Measurements from ENCODE around the gene KCTD11. TPM values are rescaled to one million over a fixed set of nuclear protein-coding genes. Genes with fewer than 3 reads are reported as not detected.

Gene KCTD11
- total and polyA plus RNA-seq, 8 donors = 0.58 to 14.1 (median 6.4) TPM

GRCh38 chr17:7328009-7328408 is 24.0 kb upstream of the KCTD11 start:
- Histone ChIP-seq H3K4me3 (peak overlapping the region in 2 of 4 donors; percentile 97 to 99), H3K36me3 (peaks cover 16 to 44% (median 39%) of the 10 kb centered on the region in 4 donors), H3K4me1 (peaks cover 12 to 34% (median 29%) of the 10 kb centered on the region in 4 donors), H3K27ac (peak overlapping the region in 3 of 5 donors; percentile 10 to 95 (median 94)), H3K27me3 (no peaks in the 10 kb centered on the region), H3K9me3 (no peaks in the 10 kb centered on the region)
- no peak for DNase-seq
- TF ChIP-seq, protein P1, sequence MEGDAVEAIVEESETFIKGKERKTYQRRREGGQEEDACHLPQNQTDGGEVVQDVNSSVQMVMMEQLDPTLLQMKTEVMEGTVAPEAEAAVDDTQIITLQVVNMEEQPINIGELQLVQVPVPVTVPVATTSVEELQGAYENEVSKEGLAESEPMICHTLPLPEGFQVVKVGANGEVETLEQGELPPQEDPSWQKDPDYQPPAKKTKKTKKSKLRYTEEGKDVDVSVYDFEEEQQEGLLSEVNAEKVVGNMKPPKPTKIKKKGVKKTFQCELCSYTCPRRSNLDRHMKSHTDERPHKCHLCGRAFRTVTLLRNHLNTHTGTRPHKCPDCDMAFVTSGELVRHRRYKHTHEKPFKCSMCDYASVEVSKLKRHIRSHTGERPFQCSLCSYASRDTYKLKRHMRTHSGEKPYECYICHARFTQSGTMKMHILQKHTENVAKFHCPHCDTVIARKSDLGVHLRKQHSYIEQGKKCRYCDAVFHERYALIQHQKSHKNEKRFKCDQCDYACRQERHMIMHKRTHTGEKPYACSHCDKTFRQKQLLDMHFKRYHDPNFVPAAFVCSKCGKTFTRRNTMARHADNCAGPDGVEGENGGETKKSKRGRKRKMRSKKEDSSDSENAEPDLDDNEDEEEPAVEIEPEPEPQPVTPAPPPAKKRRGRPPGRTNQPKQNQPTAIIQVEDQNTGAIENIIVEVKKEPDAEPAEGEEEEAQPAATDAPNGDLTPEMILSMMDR (IDR thresholded peaks at IDR 0.05) = no peak
- TF ChIP-seq EP300 (IDR thresholded peaks at IDR 0.05) (no peak), POLR2A (IDR thresholded peaks at IDR 0.05) (no peak), POLR2AphosphoS5 (IDR thresholded peaks at IDR 0.05) (no peak)
- intact Hi-C loops (cut with DNase I; ENCODE audit: low total_unique reads) = no loop called here
- WGBS, 5 donors = 41 to 70% (median 52%) methylated on average over 1 of the region's 1 CpG

GRCh38 chr17:7328840-7329373 is 23.1 kb upstream of the KCTD11 start, which contains the start of gene NEURL4:
Gene NEURL4 (minus strand): TSS chr17:7329335. CDS start chr17:7329312, 23 bp downstream.
- intact Hi-C loops (cut with DNase I; ENCODE audit: low total_unique reads) = no loop called here
- no peak for DNase-seq
- WGBS, 5 donors = 0 to 2% (median 1%) methylated on average over 23 to 50 of the region's 50 CpGs
- H3K9me3 ChIP-seq = no peaks in the 10 kb centered on the region
- peaks cover 0 to 5% (median 0%) of the 10 kb centered on the region in 3 donors for H3K27me3 ChIP-seq
- peak within 1 kb of the TSS; percentile 89 to 99 (median 97) for H3K4me3 ChIP-seq
- H3K36me3 ChIP-seq = peaks cover 7 to 35% (median 30%) of the 10 kb centered on the region in 4 donors
- H3K4me1 ChIP-seq = peaks cover 12 to 34% (median 28%) of the 10 kb centered on the region in 4 donors
- peak within 1 kb of the TSS; percentile 81 to 95 (median 94) for H3K27ac ChIP-seq
- TF ChIP-seq, protein P1 (IDR thresholded peaks at IDR 0.05) = no peak
- TF ChIP-seq EP300 (IDR thresholded peaks at IDR 0.05) = no peak

- Histone ChIP-seq H3K4me1 (peaks cover 12 to 29% (median 26%) of the 10 kb centered on the region in 4 donors), H3K4me3 (peak overlapping the region; percentile 89 to 99 (median 97)), H3K27ac (peak overlapping the region; percentile 81 to 95 (median 94)), H3K27me3 (peaks cover 0 to 9% (median 0%) of the 10 kb centered on the region in 3 donors), H3K9me3 (no peaks in the 10 kb centered on the region), H3K36me3 (peaks cover 5 to 29% (median 24%) of the 10 kb centered on the region in 4 donors)
- 0 to 1% (median 0%) methylated on average over 40 to 43 of the region's 43 CpGs for WGBS, 5 donors
- intact Hi-C loops (cut with DNase I; ENCODE audit: low total_unique reads) = no loop called here
- peak; percentile 98 to 100 for DNase-seq
- TF ChIP-seq POLR2AphosphoS5 (IDR thresholded peaks at IDR 0.05) (peak; percentile 63 to 92 (median 88)), EP300 (IDR thresholded peaks at IDR 0.05) (no peak), POLR2A (IDR thresholded peaks at IDR 0.05) (peak in 1 of 4 donors; percentile 32)
- TF ChIP-seq, protein P1 (IDR thresholded peaks at IDR 0.05) = peak in 1 of 7 experiments; percentile 15
Observed at GRCh38 chr17:7329374-7329996, 22.5 kb upstream of the KCTD11 start.

GRCh38 chr17:7329997-7330637 is 21.8 kb upstream of the KCTD11 start:
- Histone ChIP-seq H3K9me3 (no peaks in the 10 kb centered on the region), H3K36me3 (peaks cover 0 to 23% (median 18%) of the 10 kb centered on the region in 4 donors), H3K4me3 (peak overlapping the region; percentile 89 to 99 (median 97)), H3K27me3 (peaks cover 0 to 15% (median 0%) of the 10 kb centered on the region in 3 donors), H3K4me1 (peaks cover 12 to 29% (median 25%) of the 10 kb centered on the region in 4 donors), H3K27ac (peak overlapping the region; percentile 81 to 95 (median 94))
- peak; percentile 73 to 93 for DNase-seq
- intact Hi-C loops (cut with DNase I; ENCODE audit: low total_unique reads) = no loop called here
- 0 to 3% (median 1%) methylated on average over 26 to 34 of the region's 34 CpGs for WGBS, 5 donors
- TF ChIP-seq POLR2AphosphoS5 (IDR thresholded peaks at IDR 0.05) (no peak), POLR2A (IDR thresholded peaks at IDR 0.05) (no peak), EP300 (IDR thresholded peaks at IDR 0.05) (no peak)
- TF ChIP-seq, protein P1 (IDR thresholded peaks at IDR 0.05) = no peak
